ENCODE results near the gene VWA5A.

Gene VWA5A

GRCh38 chr11:124194293-124195188 lies 79.3 kb downstream of the VWA5A start:
- FAIRE-seq, result no peak
- TF ChIP-seq POLR2A (IDR thresholded peaks at IDR 0.05; ENCODE audit: low read depth, low read length), result no peak
- DNase-seq (ENCODE audit: insufficient read length, low spot score), result no peak

- DNase-seq (ENCODE audit: insufficient read length, low spot score) (peak; percentile 1), FAIRE-seq (peak; percentile 45)
- TF ChIP-seq POLR2A (IDR thresholded peaks at IDR 0.05; ENCODE audit: low read depth, low read length), result no peak
Observed at GRCh38 chr11:124195189-124195734, 80.0 kb downstream of the VWA5A start.
